Fibroblast of pulmonary artery (primary cell): ENCODE data around the gene PDE11A.

Experiments
- DNase-seq: peaks from one replicate; pipeline ENCODE4 v3.0.0-alpha.2; 2010; ENCODE audit warnings: low read depth
- H3K4me3 ChIP-seq: replicated peaks from 2 replicates; pipeline ENCODE4 v1.5.1; 2011; ENCODE audit warnings: low read depth, mild to moderate bottlenecking, control low read depth, low read length, moderate library complexity
- CTCF ChIP-seq: IDR thresholded peaks from 2 replicates; pipeline ENCODE4 v1.5.1; 2011; ENCODE audit warnings: mild to moderate bottlenecking, control low read depth, low read length, inconsistent platforms; ENCODE audit errors: missing control alignments

The PDE11A gene

GRCh38 chr2:177929662-177930522 is 142.7 kb downstream of the PDE11A start:
- no peak overlapping the region for H3K4me3 ChIP-seq
- TF ChIP-seq CTCF, result no peak
- DNase-seq, result no peak

- no peak for TF ChIP-seq CTCF
- no peak overlapping the region for H3K4me3 ChIP-seq
- no peak for DNase-seq
Measured at GRCh38 chr2:177923323-177923722, 149.3 kb downstream of the PDE11A start.

- no peak for DNase-seq
- no peak overlapping the region for H3K4me3 ChIP-seq
- TF ChIP-seq CTCF, result no peak
Measured at GRCh38 chr2:177921726-177922125, 150.9 kb downstream of the PDE11A start.

- no peak for TF ChIP-seq CTCF
- H3K4me3 ChIP-seq, result no peak overlapping the region
- DNase-seq, result no peak
Measured at GRCh38 chr2:177917169-177917568, 155.4 kb downstream of the PDE11A start.

GRCh38 chr2:177916342-177916741 is 156.2 kb downstream of the PDE11A start:
- no peak for TF ChIP-seq CTCF
- H3K4me3 ChIP-seq, result no peak overlapping the region
- DNase-seq, result no peak

GRCh38 chr2:177914247-177914646 is 158.3 kb downstream of the PDE11A start:
- DNase-seq, result no peak
- no peak for TF ChIP-seq CTCF
- H3K4me3 ChIP-seq, result no peak overlapping the region

- DNase-seq, result no peak
- no peak overlapping the region for H3K4me3 ChIP-seq
- TF ChIP-seq CTCF, result no peak
Measured at GRCh38 chr2:177909962-177910361, 162.6 kb downstream of the PDE11A start.
